Stomach (tissue), 9 donors: ENCODE measurements around the gene RHD. TPM values are rescaled to one million over a fixed set of nuclear protein-coding genes. Genes with fewer than 3 reads are reported as not detected.

Experiments used
- DNase-seq, 2 donors: peaks; one replicate each; pipeline versions ENCODE4 v3.0.0 to v3.0.0-alpha.2; 2013 to 2019
- H3K27ac ChIP-seq, 5 donors: fragments of 200-600 bp in 4 of 5; sonication (generic) in 4 of 5; one replicate each; pipeline ENCODE4 v1.5.1; 2013 to 2019; ENCODE audit warnings: mild to moderate bottlenecking in 1 of 5, moderate library complexity in 1 of 5
- H3K27me3 ChIP-seq, 3 donors: fragments of 200-600 bp; sonication (generic); one replicate each; pipeline ENCODE4 v1.5.1; 2017 to 2019; ENCODE audit warnings: mixed run types in 1 of 3
- H3K36me3 ChIP-seq, 4 donors: fragments of 200-600 bp; sonication (generic); 1 replicate in 3 of 4; 2 replicates in 1 of 4; pipeline ENCODE4 v1.5.1; 2016 to 2019
- H3K4me1 ChIP-seq, 4 donors: fragments of 200-600 bp; sonication (generic); one replicate each; pipeline ENCODE4 v1.5.1; 2016 to 2019
- H3K4me3 ChIP-seq, 4 donors: fragments of 200-600 bp; sonication (generic) in 3 of 4; one replicate each; pipeline ENCODE4 v1.5.1; 2016 to 2019; ENCODE audit warnings: mild to moderate bottlenecking in 1 of 4
- H3K9me3 ChIP-seq, 4 donors: fragments of 200-600 bp; sonication (generic); one replicate each; pipeline ENCODE4 v1.5.1; 2016 to 2019
- CTCF ChIP-seq, 7 experiments: fragments of 450-650 bp in 4 of 7; fragments of 200-600 bp in 3 of 7; sonication (generic) in 3 of 7; IDR thresholded peaks; one replicate each; pipeline ENCODE4 v1.5.1; 2016 to 2019; ENCODE audit warnings: antibody characterized with exemption in 7 of 7, control low read depth in 2 of 7, mild to moderate bottlenecking in 1 of 7
- EP300 ChIP-seq: sonication (generic); formaldehyde crosslinking; IDR thresholded peaks from one replicate; pipeline ENCODE4 v1.6.1; 2017; ENCODE audit warnings: antibody characterized with exemption
- POLR2A ChIP-seq, 4 donors: fragments of 450-650 bp; IDR thresholded peaks; one replicate each; pipeline ENCODE4 v1.6.1; 2016; ENCODE audit warnings: antibody characterized with exemption in 4 of 4, control low read depth in 2 of 4, mild to moderate bottlenecking in 1 of 4, moderate library complexity in 1 of 4
- POLR2AphosphoS5 ChIP-seq, 3 donors: sonication (generic); formaldehyde crosslinking; IDR thresholded peaks; one replicate each; pipeline ENCODE4 v1.6.1; 2016; ENCODE audit warnings: antibody characterized with exemption in 3 of 3
- WGBS, 5 donors: extraction: QIAGEN DNeasy Blood & Tissue Kit in 3 of 5; methylation state at CpG; one replicate each; pipeline versions ENCODE4 v1.1.5 to v1.1.7; 2013 to 2018; 5-methylcytosine and 5-hydroxymethylcytosine counted together
- intact Hi-C: fragments of 100-400 bp; cut with DNase I; formaldehyde crosslinking; loops from one replicate; pipeline ENCODE4 v1.15.1; 2023; ENCODE audit warnings: low total_unique reads
- polyA plus RNA-seq, 3 donors: library from polyadenylated mRNA; stranded (reverse); fragments of 200-250 nt; gene quantifications; one replicate each; pipeline ENCODE4 v1.2.3, GENCODE V29; 2013
- total RNA-seq, 5 donors: library from RNA; depleted of rRNA; stranded (reverse); fragments of >200 nt; gene quantifications; one replicate each; pipeline versions ENCODE4 v1.1.0 to v1.2.3, GENCODE V29; 2014 to 2016
- donor health status: healthy with polysubstance abuse.
- donor health status: Bipolar disorder and iron deficiency.
- donor health status: healthy.

Gene RHD
- total and polyA plus RNA-seq, 8 donors: 0.18 TPM; not detected in 7

- Histone ChIP-seq H3K4me3 (no peak overlapping the region), H3K27me3 (no peaks in the 10 kb centered on the region), H3K9me3 (no peaks in the 10 kb centered on the region), H3K4me1 (peaks cover 14 to 35% (median 26%) of the 10 kb centered on the region in 4 donors), H3K27ac (no peak overlapping the region), H3K36me3 (peaks cover 12 to 55% (median 45%) of the 10 kb centered on the region in 4 donors)
- DNase-seq: no peak
- 89 to 97% (median 90%) methylated on average over 1 of the region's 1 CpG for WGBS, 5 donors
- intact Hi-C loops: no loop called here
- TF ChIP-seq CTCF (IDR thresholded peaks at IDR 0.05): no peak
These were observed 70.5 kb downstream of the RHD start for GRCh38 chr1:25342846-25343245.

DNA sequence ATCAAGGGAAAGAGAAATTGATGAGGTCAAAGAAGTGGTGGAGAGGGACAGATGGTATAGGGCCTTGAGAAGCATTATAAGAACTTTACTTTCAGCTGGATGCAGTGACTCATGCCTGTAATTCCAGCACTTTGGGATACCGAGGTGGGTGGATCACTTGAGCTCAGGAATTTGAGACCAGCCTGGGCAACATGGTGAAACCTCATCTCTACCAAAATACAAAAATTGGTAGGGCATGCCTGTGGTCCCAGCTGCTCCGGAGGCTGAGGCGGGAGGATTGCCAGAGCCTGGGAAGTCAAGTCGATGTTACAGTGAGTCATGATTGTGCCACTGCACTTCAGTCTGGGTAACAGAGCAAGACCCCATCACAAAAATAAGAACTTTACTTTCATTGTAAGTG is 71.6 kb downstream of the RHD start:
- H3K4me1 ChIP-seq: peaks cover 14 to 35% (median 26%) of the 10 kb centered on the region in 4 donors
- peaks cover 14 to 65% (median 53%) of the 10 kb centered on the region in 4 donors for H3K36me3 ChIP-seq
- no peak for DNase-seq
- H3K9me3 ChIP-seq: no peaks in the 10 kb centered on the region
- intact Hi-C loops: no loop called here
- no peak overlapping the region for H3K27ac ChIP-seq
- 71 to 87% (median 81%) methylated on average over 4 of the region's 4 CpGs for WGBS, 5 donors
- no peaks in the 10 kb centered on the region for H3K27me3 ChIP-seq
- H3K4me3 ChIP-seq: no peak overlapping the region
- TF ChIP-seq POLR2A (IDR thresholded peaks at IDR 0.05): no peak

DNA sequence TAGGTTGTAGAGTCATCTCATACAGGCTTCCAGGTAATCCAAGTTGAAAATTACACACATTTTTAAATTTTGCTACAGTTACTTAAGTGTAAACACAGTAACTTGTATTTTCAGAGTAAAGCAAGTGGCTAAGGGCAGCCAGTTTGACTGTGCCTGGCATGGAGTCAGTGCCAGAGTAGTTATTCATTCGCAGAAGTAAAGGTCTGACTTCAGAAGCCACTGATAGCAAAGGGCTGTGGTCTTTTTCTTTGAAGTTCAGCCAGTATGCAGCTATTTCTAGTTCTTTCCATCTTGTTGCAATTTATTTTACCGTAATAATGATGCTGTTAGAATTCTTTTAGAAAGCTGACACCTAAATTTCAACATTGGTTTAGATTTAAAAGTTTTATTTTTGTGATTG is 75.2 kb downstream of the RHD start:
- no peaks in the 10 kb centered on the region for H3K27me3 ChIP-seq
- no peak overlapping the region for H3K4me3 ChIP-seq
- H3K9me3 ChIP-seq: no peaks in the 10 kb centered on the region
- DNase-seq: no peak
- H3K27ac ChIP-seq: no peak overlapping the region
- TF ChIP-seq POLR2AphosphoS5 (IDR thresholded peaks at IDR 0.05) (no peak), EP300 (no peak), POLR2A (IDR thresholded peaks at IDR 0.05) (no peak), CTCF (IDR thresholded peaks at IDR 0.05) (no peak)
- intact Hi-C loops: no loop called here
- H3K4me1 ChIP-seq: peaks cover 0 to 7% (median 3%) of the 10 kb centered on the region in 4 donors
- 55 to 75% (median 71%) methylated on average over 2 of the region's 2 CpGs for WGBS, 5 donors
- H3K36me3 ChIP-seq: peaks cover 15 to 94% (median 72%) of the 10 kb centered on the region in 4 donors

- 92 to 97% (median 93%) methylated on average over 3 of the region's 3 CpGs for WGBS, 5 donors
- TF ChIP-seq CTCF (IDR thresholded peaks at IDR 0.05) (no peak), POLR2AphosphoS5 (IDR thresholded peaks at IDR 0.05) (no peak), EP300 (no peak), POLR2A (IDR thresholded peaks at IDR 0.05) (no peak)
- no peak overlapping the region for H3K4me3 ChIP-seq
- intact Hi-C loops: no loop called here
- no peaks in the 10 kb centered on the region for H3K27me3 ChIP-seq
- no peak for DNase-seq
- H3K9me3 ChIP-seq: no peaks in the 10 kb centered on the region
- H3K36me3 ChIP-seq: peaks cover 32 to 95% (median 79%) of the 10 kb centered on the region in 4 donors
- H3K27ac ChIP-seq: no peak overlapping the region
- peaks cover 0 to 7% (median 3%) of the 10 kb centered on the region in 4 donors for H3K4me1 ChIP-seq
These were observed 77.3 kb downstream of the RHD start for GRCh38 chr1:25349606-25350005.

- no peak for TF ChIP-seq CTCF (IDR thresholded peaks at IDR 0.05)
- no peak for TF ChIP-seq POLR2A (IDR thresholded peaks at IDR 0.05)
- no peak for TF ChIP-seq EP300
- TF ChIP-seq POLR2AphosphoS5 (IDR thresholded peaks at IDR 0.05): no peak
- H3K4me3 ChIP-seq: no peak overlapping the region
- no peaks in the 10 kb centered on the region for H3K27me3 ChIP-seq
- H3K9me3 ChIP-seq: no peaks in the 10 kb centered on the region
- 79 to 86% (median 84%) methylated on average over 6 of the region's 6 CpGs for WGBS, 5 donors
- no peak overlapping the region for H3K27ac ChIP-seq
- intact Hi-C loops: no loop called here
- no peaks in the 10 kb centered on the region for H3K4me1 ChIP-seq
- H3K36me3 ChIP-seq: peaks cover 50 to 100% (median 96%) of the 10 kb centered on the region in 4 donors
- no peak for DNase-seq
These were observed 83.6 kb downstream of the RHD start for GRCh38 chr1:25355841-25356395.
